ENCODE results near the gene TAOK1.

- no peak for TF ChIP-seq CTCF (IDR thresholded peaks at IDR 0.05)
- TF ChIP-seq POLR2A (IDR thresholded peaks at IDR 0.05): no peak
These were observed 181.9 kb downstream of the TAOK1 start for GRCh38 chr17:29571883-29572681.
